GM21390 (cell line): Measurements from ENCODE around the gene SVBP.

Experiments
- ATAC-seq: cut with Tn5 transposase; IDR thresholded peaks from one replicate; pipeline ENCODE4 v1.9.1; 2021; ENCODE audit not compliant: unreplicated experiment

The SVBP gene

GRCh38 chr1:42765832-42766740, 51.1 kb downstream of the SVBP start:
- ATAC-seq, result peak; percentile 26

GRCh38 chr1:42765269-42765668, 51.9 kb downstream of the SVBP start:
- ATAC-seq, result no peak

DNA sequence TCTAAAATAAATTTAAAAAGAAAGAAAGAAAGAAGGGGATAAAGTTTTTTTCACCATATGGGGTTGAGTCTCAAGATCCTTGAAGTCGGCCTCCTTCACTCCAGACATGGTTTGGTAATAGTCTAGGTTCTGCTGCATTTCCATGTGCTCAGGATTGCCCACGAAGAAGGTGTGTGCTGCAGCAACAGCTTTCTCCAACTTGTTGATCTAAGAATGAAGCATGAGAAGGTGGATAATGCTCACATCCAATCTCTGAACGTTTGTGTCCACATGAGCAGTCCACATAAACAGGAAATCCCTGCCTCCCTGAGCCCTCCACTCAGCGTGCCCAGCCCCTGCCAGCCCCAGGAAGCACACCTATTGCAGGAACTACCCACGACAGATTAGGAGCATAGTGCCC, 54.9 kb downstream of the SVBP start:
- ATAC-seq, result no peak

- ATAC-seq, result no peak
Observed at GRCh38 chr1:42761567-42761966, 55.6 kb downstream of the SVBP start.

- ATAC-seq, result no peak
Observed at GRCh38 chr1:42759114-42759513, 58.1 kb downstream of the SVBP start.

- no peak for ATAC-seq
Observed at GRCh38 chr1:42758641-42759040, 58.6 kb downstream of the SVBP start.

DNA sequence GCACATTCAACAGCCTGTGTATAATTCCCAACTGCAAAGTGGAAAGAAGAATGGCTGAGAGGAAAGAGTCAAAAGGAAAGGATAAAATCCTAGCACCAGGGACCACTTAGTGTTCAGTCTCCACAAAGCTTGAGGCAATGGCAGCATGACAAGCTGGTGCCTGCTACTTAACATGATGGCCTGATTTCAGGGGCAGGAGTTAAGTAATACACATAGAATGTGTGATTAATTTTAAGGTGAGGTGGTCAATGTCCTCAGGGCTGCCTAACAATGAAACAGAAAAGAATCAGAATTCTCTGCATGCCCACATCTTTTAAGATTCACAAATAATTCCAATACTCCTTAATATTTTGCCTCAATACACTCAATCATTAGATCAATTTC, 59.3 kb downstream of the SVBP start:
- ATAC-seq, result no peak
